ENCODE measurements around the gene FBXL16. TPM values are rescaled to one million over a fixed set of nuclear protein-coding genes. Genes with fewer than 3 reads are reported as not detected.

Gene FBXL16
- total RNA-seq, 1 experiment from 2014 or later: 1.0 TPM

- no peak for DNase-seq (ENCODE audit: low spot score)
These were observed 18.1 kb upstream of the FBXL16 start for GRCh38 chr16:723695-724094.

DNA sequence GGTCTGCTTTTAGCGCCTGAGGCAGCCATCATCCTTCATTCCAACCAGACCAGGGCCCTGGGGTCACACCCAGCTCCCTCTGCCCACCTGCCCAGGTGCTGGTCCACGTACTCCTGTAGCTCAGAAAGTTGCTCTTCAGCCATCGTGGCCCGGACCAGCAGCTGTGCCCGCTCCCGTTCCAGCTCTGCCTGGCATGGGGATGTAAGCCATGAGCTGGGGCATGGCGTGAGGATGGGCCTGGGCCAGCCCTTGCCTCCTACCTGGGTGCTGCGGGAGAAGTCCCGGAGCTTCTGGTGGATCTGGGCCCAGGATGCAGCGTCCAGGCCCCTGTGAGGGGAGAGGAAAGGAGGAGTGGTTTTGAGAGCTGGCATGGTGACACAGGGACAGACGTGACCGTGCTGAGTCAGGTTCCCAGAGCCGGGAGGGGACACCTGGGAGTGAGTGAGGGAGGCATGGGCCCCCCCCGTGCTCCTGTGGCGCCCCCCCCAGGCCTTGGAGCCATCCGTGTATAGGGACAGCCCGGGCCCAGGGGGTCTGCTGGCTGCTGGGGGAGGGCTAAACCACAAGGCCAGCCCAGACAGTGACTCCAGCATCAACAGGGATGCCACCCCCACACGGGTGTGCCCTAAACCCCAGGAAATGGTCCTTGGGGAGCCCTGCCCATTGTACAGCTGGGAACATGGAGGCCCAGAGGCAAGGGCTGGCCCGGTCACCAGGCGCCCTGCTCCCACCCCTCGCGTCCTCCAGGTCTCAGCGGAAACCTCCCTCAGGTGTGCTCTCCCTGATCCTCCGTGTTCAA lies 17.4 kb upstream of the FBXL16 start:
- no peak for DNase-seq (ENCODE audit: low spot score)

- DNase-seq (ENCODE audit: low spot score): no peak
These were observed 16.4 kb upstream of the FBXL16 start for GRCh38 chr16:721765-722540.

GRCh38 chr16:720990-721764 lies 15.6 kb upstream of the FBXL16 start, which contains the start of gene ANTKMT:
TSS of gene ANTKMT (plus strand) at chr16:721146. CDS start at chr16:721275, 129 bp downstream.
- peak; percentile 65 for DNase-seq (ENCODE audit: low spot score)

DNA sequence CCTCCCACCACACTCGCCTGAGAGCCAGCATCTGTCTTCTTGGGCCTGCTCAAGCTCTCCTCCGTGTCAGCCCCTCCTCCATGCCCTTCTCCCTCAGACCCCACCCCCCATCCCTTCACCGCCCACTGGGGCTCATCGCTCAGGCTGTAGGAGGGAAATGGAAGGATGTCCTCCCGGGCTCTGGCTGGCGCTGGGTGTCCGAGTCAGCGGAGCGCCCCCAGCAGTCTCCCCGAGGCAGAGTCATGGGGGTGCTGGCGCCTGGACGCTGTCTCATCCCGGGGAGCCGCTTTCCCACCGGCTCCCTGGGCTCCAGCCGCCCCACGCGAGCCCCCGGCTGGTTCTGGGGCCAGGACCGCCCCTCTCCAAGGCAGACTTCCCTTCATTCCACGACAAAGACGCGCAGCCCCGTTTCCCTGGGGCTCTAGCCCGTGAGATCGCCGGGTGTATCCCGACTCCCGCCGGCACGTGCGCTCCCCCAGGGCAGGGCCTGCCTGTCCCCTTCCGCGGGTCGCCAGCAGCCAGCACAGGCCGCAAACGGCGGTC lies 14.9 kb upstream of the FBXL16 start:
- peak; percentile 60 for DNase-seq (ENCODE audit: low spot score)

DNA sequence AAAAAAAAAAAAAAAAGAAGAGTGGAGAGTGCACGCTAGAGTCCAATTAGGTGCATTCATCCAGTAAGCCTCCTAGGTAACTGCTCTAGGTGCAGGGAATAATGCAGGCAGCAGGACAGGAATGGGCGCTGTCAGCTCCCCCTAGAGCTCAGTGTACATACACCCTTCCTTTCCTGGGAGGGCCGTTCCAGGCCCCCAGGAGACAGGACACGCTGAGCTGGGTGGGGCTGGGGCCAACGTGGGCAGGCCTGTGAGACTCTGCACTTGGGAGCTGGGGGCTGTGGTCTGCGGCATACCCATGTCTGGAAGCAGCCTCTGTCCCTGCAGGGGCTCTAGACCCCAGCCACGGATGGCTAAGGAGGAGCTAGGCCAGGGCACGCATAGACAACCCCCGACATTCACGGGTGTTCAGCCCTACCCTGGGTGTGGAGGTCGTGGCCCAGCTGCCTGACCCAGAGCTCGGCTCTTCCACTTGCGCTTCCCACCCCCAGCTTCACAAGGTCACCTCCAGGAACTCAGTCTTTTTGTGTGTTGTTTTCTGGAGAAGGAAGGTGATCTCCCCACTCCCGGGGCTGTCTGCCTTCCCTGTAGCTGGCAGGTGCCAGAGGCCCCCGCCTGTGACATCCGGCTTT lies 14.3 kb upstream of the FBXL16 start:
- no peak for DNase-seq (ENCODE audit: low spot score)

- no peak for DNase-seq (ENCODE audit: low spot score)
These were observed 13.3 kb upstream of the FBXL16 start for GRCh38 chr16:718922-719321.

DNA sequence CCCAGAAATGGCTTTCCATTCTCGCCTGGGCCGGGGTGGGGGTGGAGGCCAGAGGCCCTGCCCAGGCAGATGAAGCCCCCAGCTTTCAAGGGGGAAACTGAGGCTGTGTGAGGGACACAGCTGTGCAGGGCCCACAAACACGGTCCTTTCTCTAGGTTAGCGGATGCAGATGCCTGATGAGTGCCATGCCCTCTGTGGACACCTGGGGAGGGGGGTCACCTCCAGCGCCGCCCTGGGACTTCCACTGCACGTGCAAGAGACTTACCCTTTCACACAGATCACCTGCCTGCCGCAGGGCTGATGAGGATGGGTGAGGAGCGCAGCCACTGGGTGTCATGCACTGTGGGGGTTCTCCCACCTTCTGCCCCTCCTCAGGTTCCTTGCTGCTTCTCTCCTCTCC lies 12.8 kb upstream of the FBXL16 start:
- no peak for DNase-seq (ENCODE audit: low spot score)

DNA sequence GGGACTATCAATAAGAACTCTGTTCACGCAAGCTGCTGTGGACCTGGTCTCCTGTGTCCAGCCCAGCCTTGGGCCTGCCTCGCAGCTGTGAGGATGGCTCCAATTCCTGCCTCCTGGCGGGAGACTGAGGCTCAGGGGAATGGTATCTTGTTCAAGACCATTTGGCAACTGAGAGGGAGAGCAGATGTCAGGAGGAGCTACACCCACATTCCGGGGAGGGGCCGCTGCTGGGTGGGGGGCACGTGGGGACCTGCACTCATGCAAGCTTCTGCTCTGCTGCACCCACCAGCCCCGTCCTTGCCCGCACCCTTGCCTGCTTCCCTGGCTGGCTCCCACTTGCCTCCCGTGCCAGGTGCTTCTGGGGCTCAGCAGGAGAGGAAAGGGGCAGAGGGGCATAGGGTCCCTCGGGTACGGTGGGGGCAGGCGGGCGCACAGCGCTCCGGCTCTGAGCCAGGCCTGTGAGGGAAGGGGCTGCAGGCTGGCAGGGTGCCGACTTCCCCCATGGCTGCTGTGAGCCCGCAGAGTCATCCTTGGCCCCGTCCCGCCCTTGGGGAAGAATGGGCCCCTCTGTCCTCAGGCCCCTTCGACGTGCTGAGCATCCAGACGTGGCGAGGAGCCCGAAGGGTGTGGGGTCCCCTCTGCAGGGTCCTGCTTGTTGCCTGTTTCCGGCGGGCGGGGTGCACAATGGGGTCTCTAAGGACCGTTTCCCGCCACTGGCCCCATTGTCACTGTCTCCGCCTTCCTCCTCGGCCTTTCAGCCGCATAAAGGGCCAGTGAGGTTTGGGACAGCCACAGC lies 12.0 kb upstream of the FBXL16 start:
- DNase-seq (ENCODE audit: low spot score): no peak

- no peak for DNase-seq (ENCODE audit: low spot score)
These were observed 11.2 kb upstream of the FBXL16 start for GRCh38 chr16:716768-717325.

DNA sequence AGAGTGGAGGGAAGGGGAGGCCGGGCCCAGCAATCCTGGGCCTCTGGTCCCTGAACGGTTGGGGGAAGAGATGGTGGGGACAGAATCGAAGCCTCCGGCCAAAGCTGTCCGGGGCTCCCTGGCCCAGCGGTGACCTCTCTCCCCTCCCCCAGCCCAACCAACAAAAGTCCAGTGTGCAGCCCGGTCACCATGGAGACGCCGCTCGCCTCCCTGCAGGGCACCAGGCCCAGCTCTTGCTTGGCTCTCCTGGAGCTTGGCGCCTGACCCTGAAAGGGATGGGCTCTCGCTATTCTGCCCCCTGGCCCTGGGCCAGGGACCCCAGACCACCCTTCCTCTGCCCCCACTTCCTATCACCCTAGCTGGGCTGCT lies 10.6 kb upstream of the FBXL16 start:
- DNase-seq (ENCODE audit: low spot score): no peak

DNA sequence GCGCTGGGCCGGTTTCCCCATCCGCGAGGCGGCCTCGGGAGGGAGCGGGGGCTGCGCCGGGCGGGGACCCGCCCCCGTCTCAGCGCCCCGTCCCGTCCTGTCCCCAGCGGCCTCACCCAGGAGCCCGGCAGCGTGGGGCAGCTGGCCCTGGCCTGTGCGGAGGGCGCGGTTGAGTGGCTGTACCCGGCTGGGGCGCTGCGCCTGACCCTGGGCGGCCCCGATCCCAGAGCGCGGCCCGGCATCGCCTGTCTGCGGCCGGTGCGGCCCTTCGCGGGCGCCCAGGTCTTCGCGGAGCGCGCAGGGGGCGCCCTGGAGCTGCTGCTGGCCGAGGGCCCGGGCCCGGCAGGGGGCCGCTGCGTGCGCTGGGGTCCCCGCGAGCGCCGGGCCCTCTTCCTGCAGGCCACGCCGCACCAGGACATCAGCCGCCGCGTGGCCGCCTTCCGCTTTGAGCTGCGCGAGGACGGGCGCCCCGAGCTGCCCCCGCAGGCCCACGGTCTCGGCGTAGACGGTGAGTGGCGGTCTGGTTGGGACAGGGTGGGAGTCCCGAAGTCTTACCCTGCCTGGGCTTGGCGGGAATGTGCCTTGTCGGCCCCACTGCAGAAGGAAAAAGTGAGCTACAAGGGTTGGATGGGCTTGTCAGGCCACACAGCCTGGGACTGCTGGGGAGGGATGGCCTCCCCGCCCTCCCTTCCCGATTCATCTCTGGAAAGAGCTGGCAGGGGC lies 10.0 kb upstream of the FBXL16 start:
- DNase-seq (ENCODE audit: low spot score): no peak

GRCh38 chr16:714558-715476 lies 9.2 kb upstream of the FBXL16 start, which contains the start of gene METRN:
TSS of gene METRN (plus strand) at chr16:715118. CDS start at chr16:715290, 172 bp downstream.
- DNase-seq (ENCODE audit: low spot score): peak; percentile 44

DNA sequence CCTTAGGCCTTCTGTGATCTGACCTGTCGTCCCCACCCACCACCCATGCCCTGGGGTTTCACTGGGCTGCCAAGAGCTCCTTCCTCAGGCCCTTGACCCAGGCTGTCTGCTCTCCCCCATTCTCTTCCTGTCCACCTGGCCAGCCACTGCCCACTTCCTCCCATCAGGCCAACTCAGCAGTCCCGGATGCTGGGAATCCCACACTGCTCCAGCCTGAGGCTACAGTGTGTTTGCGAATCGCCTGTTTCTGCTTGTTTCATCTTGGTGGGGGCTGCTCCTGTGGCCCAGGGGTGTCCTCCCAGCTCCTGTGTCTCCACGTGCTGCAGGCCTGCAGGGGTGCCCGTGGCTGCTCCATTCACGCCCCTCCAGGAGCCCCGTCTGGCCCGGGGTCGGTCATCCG lies 8.5 kb upstream of the FBXL16 start:
- DNase-seq (ENCODE audit: low spot score): no peak

- DNase-seq (ENCODE audit: low spot score): peak; percentile 83
These were observed 7.2 kb upstream of the FBXL16 start for GRCh38 chr16:712740-713250.

- DNase-seq (ENCODE audit: low spot score): peak; percentile 42
These were observed 6.1 kb upstream of the FBXL16 start for GRCh38 chr16:711548-712320.

DNA sequence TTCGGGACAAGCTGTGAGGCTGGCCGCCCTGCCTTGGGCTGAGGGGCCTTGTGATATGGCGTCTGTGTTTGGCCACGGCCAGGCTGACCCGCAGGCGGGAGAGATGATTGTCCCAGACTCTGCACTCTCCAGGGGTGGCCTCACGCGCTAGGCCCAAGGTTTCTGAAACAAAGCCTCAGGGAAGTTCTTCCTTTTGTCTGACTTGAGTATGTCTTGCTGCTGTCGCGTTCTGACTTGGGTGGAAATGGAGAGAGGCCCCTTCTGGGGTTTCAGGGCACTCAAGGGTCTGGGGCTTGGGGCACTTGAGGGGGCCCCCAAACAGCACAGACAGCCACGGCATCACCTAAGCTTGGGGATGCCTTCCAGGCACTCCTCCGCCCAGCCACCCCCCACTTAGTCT lies 5.5 kb upstream of the FBXL16 start:
- DNase-seq (ENCODE audit: low spot score): no peak

All from H4 (cell line).